Loucy (cell line): Measurements from ENCODE around the gene CYP2C19.
"Not testable (repeated sequence)": the region's sequence is repeated elsewhere in the genome, so short reads cannot be mapped to it uniquely, and the experiment has no call there.

Experiments used
- H2AFZ ChIP-seq: fragments of 200-600 bp; sonication (generic); 2 replicates; pipeline ENCODE4 v1.6.0; 2016; ENCODE audit warnings: antibody characterized with exemption, mild to moderate bottlenecking, low read length, moderate library complexity
- H3F3A ChIP-seq: fragments of 200-600 bp; 2 replicates; pipeline ENCODE4 v1.6.0; 2016; ENCODE audit warnings: antibody characterized with exemption, low read depth, mild to moderate bottlenecking
- H3K27me3 ChIP-seq: fragments of 200-600 bp; sonication (generic); 2 replicates; pipeline ENCODE4 v1.6.1; 2014; ENCODE audit warnings: low read length, mild to moderate bottlenecking; ENCODE audit not compliant: insufficient read depth, poor library complexity, severe bottlenecking
- H3K36me3 ChIP-seq: fragments of 200-600 bp; sonication (generic); 2 replicates; pipeline ENCODE4 v1.6.1; 2016; ENCODE audit warnings: low read length; ENCODE audit not compliant: insufficient read depth
- H3K4me1 ChIP-seq: fragments of 200-600 bp; sonication (generic); 2 replicates; pipeline ENCODE4 v1.5.1; 2014; ENCODE audit warnings: low read length, mild to moderate bottlenecking; ENCODE audit not compliant: insufficient read depth, poor library complexity, severe bottlenecking
- H3K4me2 ChIP-seq: fragments of 200-600 bp; sonication (generic); 2 replicates; pipeline ENCODE4 v1.6.0; 2014; ENCODE audit warnings: antibody characterized with exemption, low read length, low read depth, mild to moderate bottlenecking; ENCODE audit not compliant: poor library complexity, severe bottlenecking
- H3K4me3 ChIP-seq: fragments of 200-600 bp; sonication (generic); 2 replicates; pipeline ENCODE4 v1.5.1; 2014; ENCODE audit warnings: low read length, mild to moderate bottlenecking, mixed read lengths; ENCODE audit not compliant: poor library complexity, severe bottlenecking
- H3K79me2 ChIP-seq: fragments of 200-600 bp; sonication (generic); 2 replicates; pipeline ENCODE4 v1.6.1; 2014; ENCODE audit warnings: low read length; ENCODE audit not compliant: insufficient read depth
- H3K9ac ChIP-seq: fragments of 200-600 bp; sonication (generic); 2 replicates; pipeline ENCODE4 v1.6.0; 2014; ENCODE audit warnings: mild to moderate bottlenecking, low read depth, low read length, moderate library complexity; ENCODE audit not compliant: poor library complexity, severe bottlenecking
- H3K9me2 ChIP-seq: fragments of 200-600 bp; sonication (generic); replicated peaks from 2 replicates; pipeline ENCODE4 v1.6.1; 2016; ENCODE audit warnings: low read depth, low read length, mixed read lengths
- H3K9me3 ChIP-seq: fragments of 200-600 bp; sonication (generic); 2 replicates; pipeline ENCODE4 v1.6.1; 2014; ENCODE audit warnings: mild to moderate bottlenecking, antibody characterized with exemption, low read length, low read depth; ENCODE audit not compliant: insufficient read depth
- H4K20me1 ChIP-seq: fragments of 200-600 bp; sonication (generic); 2 replicates; pipeline ENCODE4 v1.6.0; 2014; ENCODE audit warnings: antibody characterized with exemption, low read length, mild to moderate bottlenecking; ENCODE audit not compliant: insufficient read depth, poor library complexity, severe bottlenecking
- EZH2phosphoT487 ChIP-seq: fragments of 200-600 bp; IDR thresholded peaks from 2 replicates; pipeline ENCODE4 v1.6.1; 2018; ENCODE audit warnings: antibody characterized with exemption, mild to moderate bottlenecking, moderate library complexity, borderline replicate concordance
- TF ChIP-seq, protein P1 (sequence below): fragments of 200-600 bp; sonication (generic); conservative IDR thresholded peaks from 2 replicates; pipeline ENCODE4 v1.5.1; 2014; ENCODE audit warnings: mild to moderate bottlenecking, antibody characterized with exemption, low read length

The CYP2C19 gene

DNA sequence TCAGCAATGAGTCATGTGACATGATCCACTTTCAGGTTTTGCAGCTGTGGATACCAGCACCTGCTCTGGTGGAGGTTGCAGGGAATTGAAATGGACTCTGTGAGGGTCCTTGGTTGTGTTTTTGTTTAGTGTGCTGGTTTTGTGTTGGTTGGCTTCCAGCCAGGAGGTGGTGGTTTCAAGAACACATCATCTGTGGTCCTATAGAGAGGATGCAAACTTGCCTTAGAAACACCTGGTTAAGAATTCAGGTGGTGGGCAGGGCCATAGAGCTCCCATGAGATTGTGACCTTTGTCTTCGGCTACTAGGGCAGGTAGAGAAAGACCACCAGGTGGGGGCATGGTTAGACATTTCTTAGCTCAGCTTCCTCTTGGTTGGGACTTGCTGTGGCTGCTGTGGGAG is 116.7 kb downstream of the CYP2C19 start:
- Histone ChIP-seq H3K36me3 (no peaks in the 10 kb centered on the region), H2AFZ (no peak overlapping the region), H3K9me3 (no peaks in the 10 kb centered on the region), H3K4me1 (no peaks in the 10 kb centered on the region), H3K9ac (no peak overlapping the region), H3K9me2 (no peaks in the 10 kb centered on the region), H4K20me1 (no peaks in the 10 kb centered on the region), H3K27me3 (no peaks in the 10 kb centered on the region), H3K79me2 (no peaks in the 10 kb centered on the region), H3K4me2 (no peak overlapping the region), H3F3A (no peaks in the 10 kb centered on the region), H3K4me3 (no peak overlapping the region)
- no peak for TF ChIP-seq EZH2phosphoT487
- TF ChIP-seq, protein P1, sequence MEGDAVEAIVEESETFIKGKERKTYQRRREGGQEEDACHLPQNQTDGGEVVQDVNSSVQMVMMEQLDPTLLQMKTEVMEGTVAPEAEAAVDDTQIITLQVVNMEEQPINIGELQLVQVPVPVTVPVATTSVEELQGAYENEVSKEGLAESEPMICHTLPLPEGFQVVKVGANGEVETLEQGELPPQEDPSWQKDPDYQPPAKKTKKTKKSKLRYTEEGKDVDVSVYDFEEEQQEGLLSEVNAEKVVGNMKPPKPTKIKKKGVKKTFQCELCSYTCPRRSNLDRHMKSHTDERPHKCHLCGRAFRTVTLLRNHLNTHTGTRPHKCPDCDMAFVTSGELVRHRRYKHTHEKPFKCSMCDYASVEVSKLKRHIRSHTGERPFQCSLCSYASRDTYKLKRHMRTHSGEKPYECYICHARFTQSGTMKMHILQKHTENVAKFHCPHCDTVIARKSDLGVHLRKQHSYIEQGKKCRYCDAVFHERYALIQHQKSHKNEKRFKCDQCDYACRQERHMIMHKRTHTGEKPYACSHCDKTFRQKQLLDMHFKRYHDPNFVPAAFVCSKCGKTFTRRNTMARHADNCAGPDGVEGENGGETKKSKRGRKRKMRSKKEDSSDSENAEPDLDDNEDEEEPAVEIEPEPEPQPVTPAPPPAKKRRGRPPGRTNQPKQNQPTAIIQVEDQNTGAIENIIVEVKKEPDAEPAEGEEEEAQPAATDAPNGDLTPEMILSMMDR = no peak

DNA sequence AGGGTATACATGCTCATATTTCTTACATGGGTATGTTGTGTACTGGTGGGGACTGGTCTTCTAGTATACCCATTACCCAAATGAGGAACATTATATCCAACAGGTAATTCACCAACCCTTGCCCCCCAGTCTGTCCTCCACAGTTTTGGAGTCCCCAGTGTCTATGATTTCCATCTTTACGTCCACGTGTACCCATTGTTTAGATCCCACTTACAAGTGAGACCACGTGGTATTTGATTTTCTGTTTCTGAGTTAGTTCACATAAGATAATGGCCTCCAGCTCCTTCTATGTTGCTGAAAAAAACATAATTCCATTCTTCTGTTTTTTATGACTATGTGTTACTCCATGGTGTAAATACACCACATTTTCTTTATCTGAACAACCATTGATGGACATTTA is 126.6 kb downstream of the CYP2C19 start:
- Histone ChIP-seq H3K9me3 (no peaks in the 10 kb centered on the region), H3K9me2 (no peaks in the 10 kb centered on the region), H3K4me3 (no peak overlapping the region), H4K20me1 (no peaks in the 10 kb centered on the region), H3K9ac (no peak overlapping the region), H3K79me2 (no peaks in the 10 kb centered on the region), H3K4me1 (no peaks in the 10 kb centered on the region), H3K4me2 (no peak overlapping the region), H3K36me3 (no peaks in the 10 kb centered on the region), H2AFZ (no peak overlapping the region), H3K27me3 (no peaks in the 10 kb centered on the region), H3F3A (no peaks in the 10 kb centered on the region)
- TF ChIP-seq, protein P1 = no peak
- TF ChIP-seq EZH2phosphoT487 = no peak

DNA sequence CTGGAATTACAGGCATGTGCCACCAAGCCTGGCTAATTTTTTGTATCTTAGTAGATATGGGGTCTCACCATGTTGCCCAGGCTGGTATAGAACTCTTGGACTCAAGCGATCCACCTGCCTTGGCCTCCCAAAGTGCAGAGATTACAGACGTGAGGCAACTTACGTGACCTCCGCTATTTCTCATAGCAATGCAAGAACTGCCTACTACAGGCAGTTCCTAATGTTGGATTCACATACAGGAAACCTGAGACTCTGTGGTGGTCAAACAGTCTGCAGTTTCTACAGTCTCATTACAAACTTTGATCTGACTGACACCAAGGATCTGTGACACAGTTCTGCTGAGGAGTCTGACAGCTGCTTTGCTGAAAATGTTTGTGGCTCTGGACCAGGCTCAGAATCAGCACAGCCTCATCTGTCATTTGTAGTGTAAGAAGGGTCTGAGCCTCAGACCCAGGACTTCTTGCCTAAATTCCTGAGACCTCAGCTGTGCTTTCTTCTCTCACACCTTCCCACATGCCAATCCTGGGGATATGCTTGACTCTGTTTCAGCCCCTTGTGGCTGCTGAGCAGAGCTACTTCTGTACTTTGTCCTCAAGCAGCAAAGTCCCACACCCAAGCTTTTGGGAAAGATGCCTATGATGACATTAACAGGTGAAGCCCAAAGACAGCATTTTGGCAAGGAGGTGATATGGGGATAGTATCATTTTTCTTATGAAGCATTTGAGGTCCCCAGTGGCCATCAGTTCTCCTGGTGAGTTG is 128.0 kb downstream of the CYP2C19 start:
- H3K9ac ChIP-seq = no peak overlapping the region
- no peaks in the 10 kb centered on the region for H3F3A ChIP-seq
- H4K20me1 ChIP-seq = no peaks in the 10 kb centered on the region
- H3K4me1 ChIP-seq = no peaks in the 10 kb centered on the region
- no peaks in the 10 kb centered on the region for H3K9me3 ChIP-seq
- no peak overlapping the region for H3K4me2 ChIP-seq
- H3K79me2 ChIP-seq = no peaks in the 10 kb centered on the region
- TF ChIP-seq, protein P1 = no peak
- TF ChIP-seq EZH2phosphoT487 = no peak
- H3K36me3 ChIP-seq = no peaks in the 10 kb centered on the region
- H3K9me2 ChIP-seq = no peaks in the 10 kb centered on the region
- no peak overlapping the region for H2AFZ ChIP-seq
- no peak overlapping the region for H3K4me3 ChIP-seq
- no peaks in the 10 kb centered on the region for H3K27me3 ChIP-seq

DNA sequence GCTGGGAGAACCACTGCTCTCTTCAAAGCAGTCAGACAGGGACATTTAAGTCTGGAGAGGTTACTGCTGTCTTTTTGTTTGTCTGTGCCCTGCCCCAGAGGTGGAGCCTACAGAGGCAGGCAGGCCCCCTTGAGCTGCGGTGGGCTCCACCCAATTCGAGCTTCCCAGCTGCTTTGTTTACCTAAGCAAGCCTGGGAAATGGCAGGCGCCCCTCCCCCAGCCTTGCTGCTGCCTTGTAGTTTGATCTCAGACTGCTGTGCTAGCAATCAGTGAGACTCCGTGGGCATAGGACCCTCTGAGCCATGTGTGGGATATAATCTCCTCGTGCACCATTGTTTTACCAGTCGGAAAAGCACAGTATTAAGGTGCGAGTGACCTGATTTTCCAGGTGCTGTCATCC is 135.9 kb downstream of the CYP2C19 start:
- not testable (repeated sequence) for H4K20me1 ChIP-seq, H3K9me2 ChIP-seq, H3K27me3 ChIP-seq, H3K4me1 ChIP-seq, H3K9ac ChIP-seq, H3K9me3 ChIP-seq, H3K36me3 ChIP-seq, H3K4me3 ChIP-seq, H3F3A ChIP-seq, H3K4me2 ChIP-seq, H2AFZ ChIP-seq, H3K79me2 ChIP-seq
